ENCODE results near the gene ATP10B.

ATP10B gene

GRCh38 chr5:160655717-160656116, 196.3 kb downstream of the ATP10B start:
- TF ChIP-seq, protein P1, sequence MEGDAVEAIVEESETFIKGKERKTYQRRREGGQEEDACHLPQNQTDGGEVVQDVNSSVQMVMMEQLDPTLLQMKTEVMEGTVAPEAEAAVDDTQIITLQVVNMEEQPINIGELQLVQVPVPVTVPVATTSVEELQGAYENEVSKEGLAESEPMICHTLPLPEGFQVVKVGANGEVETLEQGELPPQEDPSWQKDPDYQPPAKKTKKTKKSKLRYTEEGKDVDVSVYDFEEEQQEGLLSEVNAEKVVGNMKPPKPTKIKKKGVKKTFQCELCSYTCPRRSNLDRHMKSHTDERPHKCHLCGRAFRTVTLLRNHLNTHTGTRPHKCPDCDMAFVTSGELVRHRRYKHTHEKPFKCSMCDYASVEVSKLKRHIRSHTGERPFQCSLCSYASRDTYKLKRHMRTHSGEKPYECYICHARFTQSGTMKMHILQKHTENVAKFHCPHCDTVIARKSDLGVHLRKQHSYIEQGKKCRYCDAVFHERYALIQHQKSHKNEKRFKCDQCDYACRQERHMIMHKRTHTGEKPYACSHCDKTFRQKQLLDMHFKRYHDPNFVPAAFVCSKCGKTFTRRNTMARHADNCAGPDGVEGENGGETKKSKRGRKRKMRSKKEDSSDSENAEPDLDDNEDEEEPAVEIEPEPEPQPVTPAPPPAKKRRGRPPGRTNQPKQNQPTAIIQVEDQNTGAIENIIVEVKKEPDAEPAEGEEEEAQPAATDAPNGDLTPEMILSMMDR (IDR thresholded peaks at IDR 0.05; ENCODE audit: low read depth, low read length): no peak
- H3K4me3 ChIP-seq (ENCODE audit: low read depth, low read length): no peak overlapping the region

GRCh38 chr5:160651692-160652645, 200.0 kb downstream of the ATP10B start:
- H3K4me3 ChIP-seq (ENCODE audit: low read depth, low read length): no peak overlapping the region

GRCh38 chr5:160649304-160649703, 202.7 kb downstream of the ATP10B start:
- no peak overlapping the region for H3K4me3 ChIP-seq (ENCODE audit: low read depth, low read length)
- TF ChIP-seq, protein P1 (IDR thresholded peaks at IDR 0.05; ENCODE audit: low read depth, low read length): no peak

More at GRCh38 chr5:160651692-160652645, 200.0 kb downstream of the ATP10B start:
- TF ChIP-seq, protein P1 (IDR thresholded peaks at IDR 0.05; ENCODE audit: low read depth, low read length): no peak

DNA sequence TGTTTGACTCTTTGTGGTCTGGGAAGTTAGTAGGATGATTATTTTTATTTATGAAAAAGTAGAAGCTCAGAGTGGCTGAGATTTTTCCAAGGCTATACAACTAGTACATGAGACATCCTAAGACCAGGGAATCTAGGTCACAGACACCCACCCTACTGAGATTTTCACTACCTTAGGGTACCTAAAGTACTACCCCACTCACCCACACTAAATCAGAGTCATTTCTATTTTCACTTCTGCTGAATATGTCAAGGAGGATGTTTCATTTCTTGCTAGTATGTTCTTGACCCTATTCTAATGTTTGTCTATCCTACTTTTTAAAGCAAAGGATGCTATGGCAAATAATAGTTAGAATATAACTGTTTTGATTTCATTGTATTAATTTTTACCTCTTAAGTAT, 206.0 kb downstream of the ATP10B start:
- TF ChIP-seq, protein P1 (IDR thresholded peaks at IDR 0.05; ENCODE audit: low read depth, low read length): no peak
- no peak overlapping the region for H3K4me3 ChIP-seq (ENCODE audit: low read depth, low read length)

DNA sequence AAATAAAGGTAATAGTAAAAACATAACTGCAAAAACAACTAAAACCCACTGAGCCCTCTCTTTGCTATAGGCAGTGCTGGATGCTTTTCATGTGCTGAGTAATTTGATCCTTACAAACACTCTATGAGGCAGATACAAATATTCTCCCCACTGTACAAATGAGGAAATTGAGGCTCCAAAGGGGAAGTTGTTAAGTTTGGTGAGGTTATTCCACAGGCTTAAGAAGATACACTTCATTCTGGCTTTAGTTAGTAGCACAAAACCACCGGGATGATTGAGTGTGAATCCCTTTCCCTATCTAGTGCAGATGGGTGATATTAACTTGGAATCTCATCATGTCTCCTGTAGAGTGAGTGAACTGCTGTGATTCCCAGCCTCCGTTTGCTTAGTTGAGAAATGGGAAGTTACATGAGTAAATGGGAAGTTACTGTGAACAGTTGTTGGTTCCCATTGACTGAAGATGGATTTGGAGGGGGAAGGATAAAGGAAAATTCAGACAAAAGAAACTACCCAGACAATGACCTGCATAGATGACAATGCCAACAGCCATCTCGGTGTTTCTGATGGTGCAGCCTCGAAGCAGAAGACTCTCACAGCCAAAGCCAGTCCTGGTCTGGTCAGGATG, 208.3 kb downstream of the ATP10B start:
- TF ChIP-seq, protein P1 (IDR thresholded peaks at IDR 0.05; ENCODE audit: low read depth, low read length): no peak

DNA sequence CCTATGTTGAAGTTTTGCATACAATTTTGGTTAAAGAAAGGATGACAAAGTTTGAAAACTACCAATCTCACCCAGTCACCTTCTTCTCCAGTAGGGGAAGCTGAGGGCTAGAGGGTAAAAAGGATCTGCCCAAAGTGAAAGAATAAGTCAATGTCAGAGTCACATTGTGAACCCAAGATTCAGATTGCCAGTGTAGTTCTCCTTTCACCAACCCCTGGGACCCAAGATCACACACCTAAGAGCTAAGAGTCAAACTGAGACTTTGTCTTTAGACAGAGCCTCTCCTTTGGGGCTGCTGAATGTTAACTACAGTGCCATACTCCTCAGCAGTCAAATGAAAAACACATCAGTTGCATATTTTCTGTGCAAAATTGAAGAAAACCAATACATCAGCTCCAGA, 210.6 kb downstream of the ATP10B start:
- TF ChIP-seq, protein P1 (IDR thresholded peaks at IDR 0.05; ENCODE audit: low read depth, low read length): no peak
- no peak overlapping the region for H3K4me3 ChIP-seq (ENCODE audit: low read depth, low read length)

More for the DNA sequence above, 208.3 kb downstream of the ATP10B start:
- H3K4me3 ChIP-seq (ENCODE audit: low read depth, low read length): no peak overlapping the region

- H3K4me3 ChIP-seq (ENCODE audit: low read depth, low read length): no peak overlapping the region
- TF ChIP-seq, protein P1 (IDR thresholded peaks at IDR 0.05; ENCODE audit: low read depth, low read length): no peak
Measured at GRCh38 chr5:160640406-160640805, 211.6 kb downstream of the ATP10B start.
